ENCODE data around the gene MGLL.

Gene MGLL

DNA sequence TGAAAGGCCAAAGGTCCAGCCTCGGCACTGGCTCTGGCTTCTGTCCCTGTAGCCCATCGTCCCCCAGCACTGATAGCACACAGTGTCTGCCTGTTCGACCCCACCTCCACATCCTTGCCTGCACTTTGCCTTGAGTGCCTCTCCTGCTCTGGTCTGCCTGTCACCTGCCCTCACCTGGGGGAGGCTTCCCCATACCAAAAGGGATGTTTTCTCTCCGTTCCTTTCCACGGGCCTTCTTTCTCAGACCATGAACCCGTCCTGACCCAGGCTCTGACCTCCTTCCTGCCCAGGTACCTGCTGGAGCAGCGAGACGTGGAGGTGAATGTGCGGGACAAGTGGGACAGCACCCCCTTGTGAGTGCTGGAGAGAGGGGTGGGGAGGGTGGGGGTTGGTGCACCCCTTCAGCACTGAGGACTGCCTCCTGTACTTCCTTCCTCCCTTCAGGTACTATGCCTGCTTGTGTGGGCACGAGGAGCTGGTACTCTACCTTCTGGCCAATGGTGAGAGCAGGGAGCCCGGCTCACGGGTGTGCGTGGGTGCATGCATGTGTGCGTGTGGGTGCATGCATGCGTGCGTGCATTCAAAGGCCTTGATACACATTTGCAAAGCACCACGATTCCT, 148.1 kb downstream of the MGLL start:
- WGBS (ENCODE audit: extremely low coverage, insufficient coverage, low lambda C conversion rate), result no CpG with 5 or more reads among the region's 17 CpGs
- no peaks in the 10 kb centered on the region for H3K4me1 ChIP-seq (ENCODE audit: control insufficient read depth, low read depth, low read length)
- no peak for DNase-seq

DNA sequence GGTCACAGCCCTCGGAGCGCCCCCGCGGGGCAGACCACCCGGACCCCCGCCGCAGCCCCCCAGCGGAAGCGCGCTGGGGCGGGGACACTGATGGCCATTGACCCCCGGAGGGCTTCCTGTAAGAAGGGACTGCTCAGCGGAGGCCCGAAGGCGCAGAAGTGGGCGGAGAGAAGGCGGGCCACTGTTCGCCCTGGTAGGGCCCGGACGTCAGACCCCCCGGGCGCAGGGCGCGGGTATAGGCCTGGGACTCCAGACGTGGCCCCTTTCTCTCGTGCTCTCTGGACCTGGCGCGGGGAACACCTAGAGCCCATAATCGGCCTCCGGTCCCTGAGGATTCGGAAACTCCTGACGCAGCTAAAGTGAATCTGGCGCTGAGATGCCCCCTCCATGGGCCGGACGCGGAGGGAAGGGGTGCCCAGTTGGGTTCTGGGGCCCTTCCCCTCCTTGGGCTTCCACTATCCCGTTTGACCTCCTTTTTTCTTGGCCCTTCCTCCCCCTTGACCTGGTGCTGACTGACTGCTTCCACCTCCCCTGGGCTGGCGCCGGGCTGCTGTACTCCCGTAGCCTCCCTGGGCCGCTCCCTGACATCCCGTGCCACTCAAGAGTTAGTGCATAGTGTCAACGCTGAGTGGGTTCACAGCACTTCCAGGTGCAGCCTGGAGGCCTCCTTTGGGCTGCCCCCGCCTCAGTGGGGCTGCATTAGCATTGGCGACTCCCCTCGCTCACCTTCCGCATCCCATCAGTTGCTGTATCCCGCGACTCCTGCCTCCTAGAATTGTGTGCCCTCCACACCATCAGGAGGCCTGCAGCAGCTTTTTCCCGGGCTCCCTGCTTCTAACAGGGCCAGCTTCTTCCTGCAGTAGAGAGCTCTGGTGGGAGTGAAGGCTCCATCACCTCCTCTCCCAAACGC, 148.9 kb downstream of the MGLL start:
- no CpG with 5 or more reads among the region's 51 CpGs for WGBS (ENCODE audit: extremely low coverage, insufficient coverage, low lambda C conversion rate)
- DNase-seq, result no peak
- no peak overlapping the region for H2BK15ac ChIP-seq (replicated peaks; ENCODE audit: low read depth)

More for the DNA sequence above, 148.1 kb downstream of the MGLL start:
- no peak overlapping the region for H3K18ac ChIP-seq (ENCODE audit: low read length)
- H3K4ac ChIP-seq (ENCODE audit: low read depth, low read length), result no peak overlapping the region
- no peak overlapping the region for H4K8ac ChIP-seq (ENCODE audit: low read depth, low read length)
- H3K36me3 ChIP-seq (ENCODE audit: control insufficient read depth, insufficient read depth, low read length), result no peaks in the 10 kb centered on the region
- no peak overlapping the region for H3K9ac ChIP-seq (ENCODE audit: low read length)
- no peak overlapping the region for H3K4me3 ChIP-seq (ENCODE audit: low read length)
- no peak overlapping the region for H3K56ac ChIP-seq (ENCODE audit: low read length)
- no peak overlapping the region for H2BK5ac ChIP-seq (ENCODE audit: low read length)
- no peaks in the 10 kb centered on the region for H3K79me1 ChIP-seq (ENCODE audit: low read length)
- no peak overlapping the region for H3K27ac ChIP-seq (ENCODE audit: low read depth, low read length)
- no peak overlapping the region for H2BK120ac ChIP-seq (ENCODE audit: low read depth, low read length)
- no peaks in the 10 kb centered on the region for H3K27me3 ChIP-seq (ENCODE audit: insufficient read depth, low read length, poor library complexity)
- no peak overlapping the region for H3K4me2 ChIP-seq (ENCODE audit: low read length)
- H2AK5ac ChIP-seq (ENCODE audit: low read length), result no peak overlapping the region
- no peak overlapping the region for H3K23ac ChIP-seq (ENCODE audit: low read length)
- no peak overlapping the region for H4K5ac ChIP-seq (ENCODE audit: low read length)
- no peaks in the 10 kb centered on the region for H3K79me2 ChIP-seq (ENCODE audit: control insufficient read depth, insufficient read depth, low read length)
- no peak overlapping the region for H2BK15ac ChIP-seq (replicated peaks; ENCODE audit: low read depth)

DNA sequence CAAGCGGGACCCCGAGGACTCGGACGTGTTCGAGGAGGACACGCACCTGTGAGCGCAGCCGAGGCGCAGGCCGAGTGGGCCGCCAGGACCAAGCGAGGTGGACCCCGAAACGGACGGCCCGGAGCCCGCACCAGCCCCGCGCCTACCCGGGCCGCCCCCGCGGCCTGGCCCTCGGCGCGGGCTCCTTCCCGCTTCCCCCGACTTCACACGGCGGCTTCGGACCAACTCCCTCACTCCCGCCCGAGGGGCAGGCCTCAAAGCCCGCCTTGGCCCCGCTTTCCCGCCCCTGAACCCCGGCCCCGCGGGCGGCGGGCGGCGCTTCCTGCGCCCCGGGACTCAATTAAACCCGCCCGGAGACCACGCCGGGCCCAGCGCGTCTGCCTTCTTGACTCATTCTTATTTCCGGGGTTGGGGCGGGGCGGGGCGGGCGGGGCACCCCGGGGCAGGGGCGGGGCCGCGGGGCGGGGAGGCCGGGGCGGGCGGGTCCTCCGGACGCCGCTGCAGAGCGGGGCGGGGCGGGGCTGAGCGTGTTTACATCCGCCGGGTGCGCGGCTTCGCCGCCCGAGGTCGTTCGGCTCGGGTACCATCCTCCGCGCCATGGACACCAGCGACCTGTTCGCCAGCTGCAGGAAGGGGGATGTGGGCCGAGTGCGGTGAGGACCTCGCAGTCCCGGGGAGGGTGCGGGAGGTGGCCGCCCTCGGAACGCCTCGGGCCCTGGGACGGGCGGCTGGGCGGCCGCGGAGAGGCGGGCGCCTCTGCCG, 149.7 kb downstream of the MGLL start, which contains the start of gene ABTB1:
TSS of gene ABTB1 (plus strand) at position 524 of the 762 bp plus-strand sequence. CDS start at position 598, 74 bp downstream.
- Histone ChIP-seq H4K5ac (ENCODE audit: low read length) (no peak within 1 kb of the TSS), H2BK15ac (replicated peaks; ENCODE audit: low read depth) (no peak within 1 kb of the TSS), H3K79me2 (ENCODE audit: control insufficient read depth, insufficient read depth, low read length) (no peaks in the 10 kb centered on the region), H3K27ac (ENCODE audit: low read depth, low read length) (no peak within 1 kb of the TSS), H3K27me3 (ENCODE audit: insufficient read depth, low read length, poor library complexity) (no peaks in the 10 kb centered on the region), H4K8ac (ENCODE audit: low read depth, low read length) (no peak within 1 kb of the TSS), H3K56ac (ENCODE audit: low read length) (peak within 1 kb of the TSS; percentile 92), H3K4me2 (ENCODE audit: low read length) (peak within 1 kb of the TSS; percentile 74), H3K4ac (ENCODE audit: low read depth, low read length) (peak within 1 kb of the TSS; percentile 49), H3K9ac (ENCODE audit: low read length) (peak within 1 kb of the TSS; percentile 81), H2BK120ac (ENCODE audit: low read depth, low read length) (no peak within 1 kb of the TSS), H2BK5ac (ENCODE audit: low read length) (no peak within 1 kb of the TSS), H3K4me3 (ENCODE audit: low read length) (peak within 1 kb of the TSS; percentile 82), H3K18ac (ENCODE audit: low read length) (peak within 1 kb of the TSS; percentile 62), H3K4me1 (ENCODE audit: control insufficient read depth, low read depth, low read length) (no peaks in the 10 kb centered on the region), H3K23ac (ENCODE audit: low read length) (no peak within 1 kb of the TSS), H2AK5ac (ENCODE audit: low read length) (no peak within 1 kb of the TSS), H3K36me3 (ENCODE audit: control insufficient read depth, insufficient read depth, low read length) (no peaks in the 10 kb centered on the region), H3K79me1 (ENCODE audit: low read length) (no peaks in the 10 kb centered on the region)
- DNase-seq, result peak; percentile 83
- no CpG with 5 or more reads among the region's 102 CpGs for WGBS (ENCODE audit: extremely low coverage, insufficient coverage, low lambda C conversion rate)

More for the DNA sequence above, 148.9 kb downstream of the MGLL start:
- H3K23ac ChIP-seq (ENCODE audit: low read length), result no peak overlapping the region
- peak overlapping the region; percentile 82 for H3K4me3 ChIP-seq (ENCODE audit: low read length)
- H3K4me1 ChIP-seq (ENCODE audit: control insufficient read depth, low read depth, low read length), result no peaks in the 10 kb centered on the region
- no peak overlapping the region for H2AK5ac ChIP-seq (ENCODE audit: low read length)
- H2BK120ac ChIP-seq (ENCODE audit: low read depth, low read length), result no peak overlapping the region
- peak overlapping the region; percentile 73 for H3K9ac ChIP-seq (ENCODE audit: low read length)
- H4K5ac ChIP-seq (ENCODE audit: low read length), result no peak overlapping the region
- H3K79me2 ChIP-seq (ENCODE audit: control insufficient read depth, insufficient read depth, low read length), result no peaks in the 10 kb centered on the region
- no peak overlapping the region for H4K8ac ChIP-seq (ENCODE audit: low read depth, low read length)
- H3K4me2 ChIP-seq (ENCODE audit: low read length), result peak overlapping the region; percentile 74
- H3K18ac ChIP-seq (ENCODE audit: low read length), result no peak overlapping the region
- no peaks in the 10 kb centered on the region for H3K27me3 ChIP-seq (ENCODE audit: insufficient read depth, low read length, poor library complexity)
- no peak overlapping the region for H3K27ac ChIP-seq (ENCODE audit: low read depth, low read length)
- peak overlapping the region; percentile 92 for H3K56ac ChIP-seq (ENCODE audit: low read length)
- H3K79me1 ChIP-seq (ENCODE audit: low read length), result no peaks in the 10 kb centered on the region
- no peak overlapping the region for H3K4ac ChIP-seq (ENCODE audit: low read depth, low read length)
- H2BK5ac ChIP-seq (ENCODE audit: low read length), result no peak overlapping the region
- H3K36me3 ChIP-seq (ENCODE audit: control insufficient read depth, insufficient read depth, low read length), result no peaks in the 10 kb centered on the region

DNA sequence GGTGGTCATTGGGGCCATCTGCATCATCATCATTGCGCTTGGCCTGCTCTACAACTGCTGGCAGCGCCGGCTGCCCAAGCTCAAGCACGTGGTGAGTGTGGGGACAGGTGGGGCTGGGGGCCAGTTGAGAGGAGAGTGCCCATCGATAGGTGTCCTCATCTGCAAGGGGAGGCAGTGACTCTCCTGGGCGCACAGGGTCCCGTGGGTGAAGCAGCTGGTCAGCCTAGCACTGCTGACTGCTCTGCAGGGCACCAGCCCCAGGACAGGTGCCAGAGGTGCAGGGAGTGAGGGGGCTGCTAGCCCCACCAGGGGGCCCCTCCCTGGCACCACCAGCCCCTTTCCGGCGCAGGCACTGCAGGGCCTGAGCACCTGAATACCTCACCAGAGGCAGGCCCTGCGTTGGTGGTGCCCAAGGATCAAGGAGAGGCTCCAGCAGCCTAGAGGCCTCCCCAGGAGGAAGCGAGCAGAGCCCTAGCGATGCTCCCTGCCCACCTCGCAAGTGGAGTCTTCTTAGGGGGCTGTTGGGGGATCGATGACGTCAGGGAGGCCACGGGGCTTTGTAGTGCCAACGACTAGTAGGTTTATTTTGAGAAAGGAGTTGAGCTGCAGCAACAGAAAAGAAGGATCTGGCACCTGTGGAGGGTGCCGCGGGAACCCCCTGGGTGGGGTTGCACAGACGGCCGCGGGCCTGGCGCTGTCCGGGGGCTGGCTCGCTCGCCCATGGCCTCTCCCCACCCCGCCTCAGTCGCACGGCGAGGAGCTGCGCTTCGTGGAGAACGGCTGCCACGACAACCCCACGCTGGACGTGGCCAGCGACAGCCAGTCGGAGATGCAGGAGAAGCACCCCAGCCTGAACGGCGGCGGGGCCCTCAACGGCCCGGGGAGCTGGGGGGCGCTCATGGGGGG, 150.5 kb downstream of the MGLL start:
- H3K27me3 ChIP-seq (ENCODE audit: insufficient read depth, low read length, poor library complexity), result no peaks in the 10 kb centered on the region
- H3K79me1 ChIP-seq (ENCODE audit: low read length), result no peaks in the 10 kb centered on the region
- peak overlapping the region; percentile 54 for H3K4me3 ChIP-seq (ENCODE audit: low read length)
- peak overlapping the region; percentile 62 for H3K18ac ChIP-seq (ENCODE audit: low read length)
- no peak overlapping the region for H2AK5ac ChIP-seq (ENCODE audit: low read length)
- peak overlapping the region; percentile 86 for H3K56ac ChIP-seq (ENCODE audit: low read length)
- H2BK15ac ChIP-seq (replicated peaks; ENCODE audit: low read depth), result no peak overlapping the region
- H3K79me2 ChIP-seq (ENCODE audit: control insufficient read depth, insufficient read depth, low read length), result no peaks in the 10 kb centered on the region
- H2BK120ac ChIP-seq (ENCODE audit: low read depth, low read length), result no peak overlapping the region
- H3K27ac ChIP-seq (ENCODE audit: low read depth, low read length), result no peak overlapping the region
- no peak overlapping the region for H2BK5ac ChIP-seq (ENCODE audit: low read length)
- no peaks in the 10 kb centered on the region for H3K4me1 ChIP-seq (ENCODE audit: control insufficient read depth, low read depth, low read length)
- WGBS (ENCODE audit: extremely low coverage, insufficient coverage, low lambda C conversion rate), result no CpG with 5 or more reads among the region's 44 CpGs
- no peak for DNase-seq
- no peak overlapping the region for H4K5ac ChIP-seq (ENCODE audit: low read length)
- no peak overlapping the region for H4K8ac ChIP-seq (ENCODE audit: low read depth, low read length)
- H3K4me2 ChIP-seq (ENCODE audit: low read length), result peak overlapping the region; percentile 58
- H3K23ac ChIP-seq (ENCODE audit: low read length), result no peak overlapping the region
- H3K36me3 ChIP-seq (ENCODE audit: control insufficient read depth, insufficient read depth, low read length), result no peaks in the 10 kb centered on the region
- H3K9ac ChIP-seq (ENCODE audit: low read length), result peak overlapping the region; percentile 81
- H3K4ac ChIP-seq (ENCODE audit: low read depth, low read length), result peak overlapping the region; percentile 49

Measured in mesendoderm (in vitro differentiated cells).